Neural cell (in vitro differentiated cells): ENCODE measurements around the gene PPOX. TPM values are rescaled to one million over a fixed set of nuclear protein-coding genes. Genes with fewer than 3 reads are reported as not detected.

Experiments used
- H2AFZ ChIP-seq: fragments of 200-600, 300-800 bp; sonication (generic), shearing (Covaris generic); 2 replicates; pipeline ENCODE4 v1.6.0; 2014; ENCODE audit warnings: low read depth, mild to moderate bottlenecking, antibody characterized with exemption, low read length, moderate library complexity
- H3F3A ChIP-seq: fragments of 200-600 bp; shearing (Covaris generic); 2 replicates; pipeline ENCODE4 v1.6.1; 2016; ENCODE audit warnings: mild to moderate bottlenecking, moderate library complexity, mixed read lengths, antibody characterized with exemption, low read length; ENCODE audit not compliant: insufficient read depth, poor library complexity, severe bottlenecking
- H3K27ac ChIP-seq: fragments of 200-600, 300-800 bp; sonication (generic), shearing (Covaris generic); 2 replicates; pipeline ENCODE4 v1.5.1; 2014; ENCODE audit warnings: mild to moderate bottlenecking, low read length, moderate library complexity
- H3K27me3 ChIP-seq: fragments of 300-800, 200-600 bp; sonication (generic), shearing (Covaris generic); 2 replicates; pipeline ENCODE4 v1.6.0; 2014; ENCODE audit warnings: mild to moderate bottlenecking, low read depth, low read length, moderate library complexity; ENCODE audit not compliant: insufficient read depth
- H3K36me3 ChIP-seq: fragments of 300-800, 200-600 bp; sonication (generic), shearing (Covaris generic); 2 replicates; pipeline ENCODE4 v1.5.1; 2014; ENCODE audit warnings: mild to moderate bottlenecking, antibody characterized with exemption, low read length, moderate library complexity; ENCODE audit not compliant: insufficient read depth
- H3K4me2 ChIP-seq: fragments of 300-800, 200-600 bp; sonication (generic), shearing (Covaris generic); 2 replicates; pipeline ENCODE4 v1.6.0; 2014; ENCODE audit warnings: mild to moderate bottlenecking, low read length
- H3K4me3 ChIP-seq: fragments of 300-800, 200-600 bp; sonication (generic), shearing (Covaris generic); 2 replicates; pipeline ENCODE4 v1.5.1; 2014; ENCODE audit warnings: mild to moderate bottlenecking, low read length, moderate library complexity
- H3K79me2 ChIP-seq: fragments of 200-600 bp; shearing (Covaris generic); replicated peaks from 2 replicates; pipeline ENCODE4 v1.6.0; 2014; ENCODE audit warnings: mild to moderate bottlenecking, low read length, moderate library complexity; ENCODE audit not compliant: insufficient read depth
- H3K9ac ChIP-seq: fragments of 300-800, 200-600 bp; sonication (generic), shearing (Covaris generic); 2 replicates; pipeline ENCODE4 v1.6.1; 2016; ENCODE audit warnings: mild to moderate bottlenecking, low read length, mixed read lengths
- H3K9me2 ChIP-seq: fragments of 200-600 bp; shearing (Covaris generic); 2 replicates; pipeline ENCODE4 v1.6.1; 2016; ENCODE audit warnings: mild to moderate bottlenecking, low read length, mixed read lengths; ENCODE audit not compliant: insufficient read depth
- H3K9me3 ChIP-seq: fragments of 200-600, 300-800 bp; sonication (generic), shearing (Covaris generic); 2 replicates; pipeline ENCODE4 v1.6.1; 2016; ENCODE audit warnings: mild to moderate bottlenecking, mixed run types, low read length, moderate library complexity, mixed read lengths
- H4K20me1 ChIP-seq: fragments of 200-600 bp; shearing (Covaris generic); 2 replicates; pipeline ENCODE4 v1.6.1; 2016; ENCODE audit warnings: mild to moderate bottlenecking, mixed run types; ENCODE audit not compliant: insufficient read depth
- EP300 ChIP-seq: fragments of 450-650 bp; conservative IDR thresholded peaks from 2 replicates; pipeline ENCODE4 v1.6.1; 2014; ENCODE audit warnings: antibody characterized with exemption, mild to moderate bottlenecking, moderate library complexity; ENCODE audit not compliant: poor library complexity, severe bottlenecking
- EZH2 ChIP-seq: fragments of 200-600, 300-800 bp; shearing (Covaris generic), sonication (generic); IDR thresholded peaks from 2 replicates; pipeline ENCODE4 v1.6.1; 2014; ENCODE audit warnings: antibody characterized with exemption, low read length, borderline replicate concordance, mild to moderate bottlenecking; ENCODE audit not compliant: insufficient read depth, poor library complexity, severe bottlenecking
- MXI1 ChIP-seq: fragments of 450-650 bp; conservative IDR thresholded peaks from 2 replicates; pipeline ENCODE4 v1.6.1; 2014; ENCODE audit warnings: antibody characterized with exemption, mild to moderate bottlenecking; ENCODE audit not compliant: poor library complexity, severe bottlenecking
- POLR2AphosphoS5 ChIP-seq: IDR thresholded peaks from 2 replicates; pipeline ENCODE4 v1.6.1; 2012
- RAD21 ChIP-seq: fragments of 450-650 bp; conservative IDR thresholded peaks from 2 replicates; pipeline ENCODE4 v1.6.1; 2014; ENCODE audit warnings: antibody characterized with exemption, mild to moderate bottlenecking, moderate library complexity
- REST ChIP-seq: IDR thresholded peaks from 2 replicates; pipeline ENCODE4 v1.6.1; 2012; ENCODE audit warnings: borderline replicate concordance
- SMC3 ChIP-seq: fragments of 450-650 bp; conservative IDR thresholded peaks from 2 replicates; pipeline ENCODE4 v1.6.1; 2014; ENCODE audit warnings: antibody characterized with exemption, mild to moderate bottlenecking, moderate library complexity; ENCODE audit not compliant: poor library complexity
- TAF1 ChIP-seq: IDR thresholded peaks from 2 replicates; pipeline ENCODE4 v1.6.1; 2012; ENCODE audit warnings: low read depth
- polyA plus RNA-seq: library from polyadenylated mRNA; depleted of rRNA; stranded (reverse); fragments of >200 nt; gene quantifications from 2 replicates; pipeline ENCODE4 v1.2.3, GENCODE V29; 2014
- TF ChIP-seq, protein P1 (sequence below): fragments of 450-650 bp; IDR thresholded peaks from 2 replicates; pipeline ENCODE4 v1.5.1; 2014; ENCODE audit warnings: antibody characterized with exemption, mild to moderate bottlenecking, moderate library complexity; ENCODE audit not compliant: poor library complexity, severe bottlenecking

The PPOX gene
- polyA plus RNA-seq, 1 donor from 2014 or later, result 93.9 TPM

DNA sequence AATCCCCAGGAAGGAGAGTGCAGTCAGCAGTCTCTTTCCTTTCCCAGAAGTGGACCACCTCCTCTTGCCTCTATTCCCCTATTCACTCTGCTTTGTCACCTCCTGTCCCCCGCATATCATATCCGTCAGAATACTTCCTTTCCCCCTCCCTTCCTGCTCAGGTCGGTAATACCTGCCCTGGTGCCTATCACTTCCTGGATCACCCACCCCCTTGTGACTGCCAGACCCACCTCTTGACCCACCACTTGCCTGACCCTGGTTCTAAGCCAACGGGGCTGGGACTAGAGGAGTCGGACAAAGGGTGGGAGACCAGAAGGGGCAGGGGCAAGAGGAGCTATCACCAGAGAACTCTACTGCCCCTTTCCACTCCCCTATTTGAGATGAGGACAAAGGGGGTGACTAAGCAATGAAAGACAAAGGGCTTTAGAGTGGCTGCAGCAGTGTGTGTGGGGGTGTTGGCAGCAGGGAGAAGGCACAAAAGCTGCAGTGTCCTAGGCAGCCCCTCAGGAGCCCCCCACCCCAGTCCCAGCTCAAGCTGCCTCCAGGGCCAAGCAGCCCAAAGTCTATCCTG lies 34.3 kb downstream of the PPOX start:
- no peak overlapping the region for H3K4me2 ChIP-seq
- H3K27ac ChIP-seq, result no peak overlapping the region
- H2AFZ ChIP-seq, result no peak overlapping the region
- no peak overlapping the region for H3K4me3 ChIP-seq
- no peaks in the 10 kb centered on the region for H3K27me3 ChIP-seq
- peaks cover 22% of the 10 kb centered on the region for H3K79me2 ChIP-seq
- no peaks in the 10 kb centered on the region for H4K20me1 ChIP-seq
- no peaks in the 10 kb centered on the region for H3F3A ChIP-seq
- no peaks in the 10 kb centered on the region for H3K9me2 ChIP-seq
- no peak overlapping the region for H3K9ac ChIP-seq
- peaks cover 7% of the 10 kb centered on the region for H3K36me3 ChIP-seq
- TF ChIP-seq REST (no peak), POLR2AphosphoS5 (no peak), EP300 (no peak), TAF1 (no peak)
- H3K9me3 ChIP-seq, result no peaks in the 10 kb centered on the region

GRCh38 chr1:161200992-161201835 lies 35.0 kb downstream of the PPOX start:
- Histone ChIP-seq H3K36me3 (peaks cover 7% of the 10 kb centered on the region), H2AFZ (peak overlapping the region; percentile 96), H4K20me1 (no peaks in the 10 kb centered on the region), H3K79me2 (peaks cover 22% of the 10 kb centered on the region), H3K9me3 (no peaks in the 10 kb centered on the region), H3K4me2 (peak overlapping the region; percentile 48), H3F3A (no peaks in the 10 kb centered on the region), H3K4me3 (peak overlapping the region; percentile 80), H3K9ac (peak overlapping the region; percentile 91), H3K27ac (peak overlapping the region; percentile 90), H3K9me2 (no peaks in the 10 kb centered on the region), H3K27me3 (no peaks in the 10 kb centered on the region)
- TF ChIP-seq REST (no peak), MXI1 (no peak), EP300 (no peak), EZH2 (no peak), RAD21 (no peak), SMC3 (no peak), POLR2AphosphoS5 (no peak), TAF1 (no peak)
- TF ChIP-seq, protein P1, sequence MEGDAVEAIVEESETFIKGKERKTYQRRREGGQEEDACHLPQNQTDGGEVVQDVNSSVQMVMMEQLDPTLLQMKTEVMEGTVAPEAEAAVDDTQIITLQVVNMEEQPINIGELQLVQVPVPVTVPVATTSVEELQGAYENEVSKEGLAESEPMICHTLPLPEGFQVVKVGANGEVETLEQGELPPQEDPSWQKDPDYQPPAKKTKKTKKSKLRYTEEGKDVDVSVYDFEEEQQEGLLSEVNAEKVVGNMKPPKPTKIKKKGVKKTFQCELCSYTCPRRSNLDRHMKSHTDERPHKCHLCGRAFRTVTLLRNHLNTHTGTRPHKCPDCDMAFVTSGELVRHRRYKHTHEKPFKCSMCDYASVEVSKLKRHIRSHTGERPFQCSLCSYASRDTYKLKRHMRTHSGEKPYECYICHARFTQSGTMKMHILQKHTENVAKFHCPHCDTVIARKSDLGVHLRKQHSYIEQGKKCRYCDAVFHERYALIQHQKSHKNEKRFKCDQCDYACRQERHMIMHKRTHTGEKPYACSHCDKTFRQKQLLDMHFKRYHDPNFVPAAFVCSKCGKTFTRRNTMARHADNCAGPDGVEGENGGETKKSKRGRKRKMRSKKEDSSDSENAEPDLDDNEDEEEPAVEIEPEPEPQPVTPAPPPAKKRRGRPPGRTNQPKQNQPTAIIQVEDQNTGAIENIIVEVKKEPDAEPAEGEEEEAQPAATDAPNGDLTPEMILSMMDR, result no peak
